NOMO-1 treated with DMSO at 0.1 percent for 48 hours (cell line): ENCODE results near the gene HINT1.
"Not testable (repeated sequence)": the region's sequence is repeated elsewhere in the genome, so short reads cannot be mapped to it uniquely, and the experiment has no call there.

Experiments used
- DNase-seq: peaks from one replicate; lab custom pipeline; 2025; ENCODE audit not compliant: unreplicated experiment; lab: John Stamatoyannopoulos, UW

The HINT1 gene

DNA sequence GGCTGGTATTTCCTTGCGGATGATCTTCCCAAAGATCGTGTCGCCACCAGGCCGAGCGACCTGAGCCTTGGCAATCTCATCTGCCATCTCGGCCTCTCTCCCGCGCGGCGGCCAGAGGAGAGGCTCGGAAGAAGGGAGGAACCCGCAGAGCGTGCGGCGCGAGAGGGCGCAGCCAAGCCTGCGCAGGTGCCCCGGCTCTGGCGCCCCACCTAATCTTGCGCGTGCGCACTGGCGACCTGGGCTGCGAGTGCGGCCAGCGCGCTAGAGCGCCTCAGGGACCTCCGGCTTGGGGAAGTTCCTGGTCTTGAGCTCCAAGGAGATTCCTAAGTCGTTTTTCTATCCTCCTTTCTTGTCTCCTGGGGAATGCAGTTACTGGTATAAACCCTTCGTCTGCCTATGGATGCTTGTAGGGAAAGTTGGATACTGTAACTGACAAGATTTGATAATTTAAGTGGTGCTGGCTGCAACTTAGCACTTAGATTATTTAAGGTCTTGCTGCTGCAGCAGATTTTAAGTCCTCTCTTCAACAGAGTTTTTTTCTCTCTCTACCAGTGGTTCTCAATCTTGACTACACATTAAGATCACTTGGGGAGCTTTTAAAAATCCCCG, at the start of gene HINT1:
TSS of gene HINT1 (minus strand) at position 138 of the 609 bp plus-strand sequence. CDS start at position 87, 51 bp downstream.
- DNase-seq = peak; percentile 90

DNA sequence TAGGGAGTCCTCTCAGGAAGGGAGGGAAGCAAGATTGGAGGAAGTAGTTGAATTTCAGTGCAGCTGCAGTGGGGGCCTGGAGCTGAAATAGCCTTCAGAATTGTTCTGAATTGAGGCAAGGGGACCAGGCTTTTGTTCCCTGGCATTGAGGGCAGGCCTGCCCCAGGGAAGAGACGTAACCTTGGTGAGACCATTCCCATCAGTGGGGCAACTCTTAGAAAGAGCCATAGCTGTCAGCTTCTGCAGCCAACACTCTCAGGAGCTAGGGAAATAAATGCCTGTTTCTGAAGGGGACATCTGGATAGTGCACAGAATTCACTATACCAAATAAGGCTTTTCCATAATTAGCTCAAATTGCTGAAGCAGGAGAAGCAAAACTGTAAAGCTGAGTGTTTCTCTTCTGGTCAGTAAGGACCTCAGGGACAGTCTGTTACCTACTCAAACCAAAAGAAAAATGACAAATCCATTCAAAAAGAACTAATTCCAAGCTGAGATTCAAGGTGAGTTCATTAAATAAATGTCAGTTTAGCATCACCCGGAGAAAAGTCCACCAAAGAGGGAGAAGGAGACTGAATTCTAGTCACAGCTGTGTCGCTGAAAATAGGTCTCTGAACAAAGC, 49.7 kb upstream of the HINT1 start:
- no peak for DNase-seq

DNA sequence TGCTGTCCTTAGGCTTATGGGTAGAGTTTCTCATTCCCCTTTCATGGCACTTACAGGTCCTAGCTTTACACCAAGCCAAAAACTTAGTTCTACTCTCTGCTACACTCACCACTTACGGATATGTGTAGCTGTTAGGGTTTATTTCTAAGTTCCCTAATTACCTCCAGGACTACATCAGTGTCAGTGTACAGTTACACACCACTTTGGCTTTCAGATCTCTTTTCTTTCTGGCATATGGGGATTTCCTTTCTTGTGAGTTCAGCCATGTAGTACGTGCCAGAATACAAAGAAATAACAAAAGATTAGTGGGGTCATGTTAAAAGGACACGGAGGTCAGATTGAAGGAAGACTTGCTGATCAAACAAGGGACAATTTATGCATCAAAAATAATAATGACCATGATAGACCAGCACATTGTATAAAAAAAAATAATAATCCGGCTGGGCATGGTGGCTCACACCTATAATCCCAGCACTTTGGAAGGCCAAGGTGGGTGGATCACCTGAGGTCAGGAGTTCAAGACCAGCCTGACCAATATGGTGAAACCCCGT, 47.5 kb upstream of the HINT1 start:
- peak; percentile 71 for DNase-seq

DNA sequence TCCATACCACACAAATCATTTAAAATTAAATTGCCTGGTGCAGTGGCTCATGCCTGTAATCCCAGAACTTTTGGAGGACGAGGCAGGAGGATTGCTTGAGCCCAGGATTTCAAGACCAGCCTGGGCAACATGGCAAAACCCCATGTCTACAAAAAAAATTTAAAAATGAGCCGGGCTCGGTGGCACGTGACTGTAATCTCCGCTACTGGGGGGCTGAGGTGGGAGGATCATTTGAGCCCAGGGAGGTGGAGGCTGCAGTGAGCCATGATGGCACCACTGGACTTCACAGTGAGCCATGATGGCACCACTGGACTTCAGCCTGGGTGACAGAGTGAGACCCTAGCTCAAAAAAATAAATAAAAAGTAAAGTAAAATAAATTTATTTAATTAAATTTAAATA, 46.6 kb upstream of the HINT1 start:
- no peak for DNase-seq

DNA sequence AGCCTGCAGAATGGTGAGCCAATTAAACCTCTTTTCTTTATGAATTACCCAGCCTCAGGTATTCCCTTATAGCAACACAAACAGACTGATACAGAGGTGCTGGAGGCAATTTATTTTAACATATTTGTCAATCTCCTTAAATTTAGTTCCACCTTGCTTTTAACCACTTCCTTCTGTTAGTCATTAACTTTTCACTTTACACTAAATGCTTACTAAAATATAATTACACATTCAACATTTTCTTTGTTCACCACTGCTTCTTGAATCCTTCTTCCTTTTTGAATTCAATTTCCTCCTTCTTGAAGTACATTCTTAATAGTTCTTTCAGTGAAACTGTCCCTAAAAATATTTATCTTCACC, 45.1 kb upstream of the HINT1 start:
- peak; percentile 57 for DNase-seq

DNA sequence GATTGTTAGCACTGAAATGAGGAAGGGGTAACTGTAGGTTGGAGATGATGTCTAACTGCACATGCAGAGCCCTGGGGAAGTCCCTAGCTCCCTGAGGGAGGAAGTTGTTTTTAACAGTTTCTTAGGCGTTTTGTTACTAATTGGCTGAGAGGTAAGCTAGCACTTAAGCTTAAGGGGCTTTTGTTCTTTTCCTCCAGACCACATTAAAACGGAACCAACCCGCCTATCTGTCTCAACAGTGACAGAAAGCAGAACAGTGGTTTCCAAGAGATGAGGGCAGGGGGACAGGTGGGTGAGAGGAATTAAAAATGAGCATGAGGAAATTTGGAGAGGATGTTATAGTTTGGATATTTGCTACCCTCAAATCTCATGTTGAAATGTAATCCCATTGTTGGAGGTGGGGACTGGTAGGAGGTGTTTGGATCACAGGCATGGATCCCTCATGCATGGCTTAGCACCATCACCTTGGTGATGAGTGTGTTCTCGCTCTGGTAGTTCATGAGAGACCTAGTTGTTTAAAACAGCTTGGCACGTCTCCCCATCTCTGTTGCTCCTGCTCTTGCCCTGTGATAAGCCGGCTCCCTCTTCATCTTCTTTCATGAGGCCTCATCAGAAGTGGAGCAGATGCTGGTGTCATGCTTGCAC, 44.6 kb upstream of the HINT1 start:
- DNase-seq = peak; percentile 99

DNA sequence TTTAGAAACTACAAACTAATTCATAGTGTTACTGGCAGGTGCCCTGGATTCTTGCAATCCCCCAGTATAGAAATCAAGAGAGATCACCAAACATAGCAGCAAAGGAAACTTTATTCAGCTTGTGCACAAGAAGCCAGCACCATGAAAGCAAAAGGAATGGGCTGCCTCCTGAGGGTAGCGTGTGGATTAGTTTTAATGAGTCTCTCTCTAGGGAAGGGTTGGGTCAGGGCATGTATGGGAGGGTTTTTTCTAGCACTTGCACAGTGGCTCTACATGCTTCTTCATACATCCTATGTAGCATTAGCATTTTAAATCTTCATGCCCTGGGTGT, 44.1 kb upstream of the HINT1 start:
- no peak for DNase-seq

DNA sequence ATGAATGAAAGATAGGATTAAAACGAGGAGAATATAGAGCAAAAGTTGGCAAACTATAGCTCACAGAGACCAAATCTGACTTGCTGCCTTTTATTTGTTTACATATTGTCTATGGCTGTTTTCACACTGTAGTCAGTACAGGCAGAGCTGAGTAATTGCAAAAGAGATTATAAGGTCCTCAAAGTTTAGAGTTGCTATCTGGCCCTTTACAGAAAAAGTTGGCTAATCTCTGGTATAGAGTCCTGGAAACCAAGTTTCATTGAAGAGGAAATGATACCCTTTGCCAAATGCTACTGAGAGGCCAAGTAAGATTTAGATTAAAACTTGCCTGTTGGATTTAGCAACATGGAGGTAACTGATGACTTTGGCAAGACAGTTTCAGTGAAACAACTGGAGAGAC, 41.7 kb upstream of the HINT1 start:
- peak; percentile 88 for DNase-seq

DNA sequence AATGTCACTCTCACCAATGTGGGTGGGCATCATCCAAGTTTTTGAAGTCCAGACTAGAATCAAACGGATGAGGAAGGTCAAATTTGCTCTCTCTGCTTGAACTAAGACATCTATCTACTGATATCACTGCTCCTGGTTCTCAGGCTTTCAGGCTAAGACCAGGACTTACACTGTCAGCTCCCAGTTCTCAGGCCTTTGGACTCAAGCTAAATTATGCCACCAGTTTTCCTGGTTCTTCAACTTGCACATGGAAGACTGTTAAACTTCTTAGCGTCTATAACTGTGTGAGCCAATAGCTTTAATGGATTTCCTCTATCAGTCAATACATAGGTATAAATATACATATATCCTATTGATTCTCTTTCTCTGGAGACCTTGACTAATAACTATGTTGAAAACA, 41.0 kb upstream of the HINT1 start:
- DNase-seq = no peak

DNA sequence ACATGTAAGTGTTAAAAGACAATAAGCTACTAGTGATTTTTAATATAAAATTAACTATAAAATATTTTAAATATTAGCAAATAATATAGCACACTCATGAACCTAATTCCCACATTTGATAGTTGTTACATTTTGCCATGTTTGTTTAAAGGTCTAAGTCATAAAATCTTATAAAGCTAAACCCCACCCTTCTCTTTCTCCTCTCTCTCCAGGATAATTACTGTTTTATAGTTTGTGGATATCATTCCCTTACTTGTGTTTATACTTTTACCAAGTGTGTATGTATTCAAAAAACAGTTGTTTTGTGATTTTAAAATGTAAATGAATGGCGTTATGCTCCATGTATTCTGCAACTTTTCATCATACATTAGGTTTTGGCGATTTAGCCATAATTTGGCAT, 39.9 kb upstream of the HINT1 start:
- no peak for DNase-seq

DNA sequence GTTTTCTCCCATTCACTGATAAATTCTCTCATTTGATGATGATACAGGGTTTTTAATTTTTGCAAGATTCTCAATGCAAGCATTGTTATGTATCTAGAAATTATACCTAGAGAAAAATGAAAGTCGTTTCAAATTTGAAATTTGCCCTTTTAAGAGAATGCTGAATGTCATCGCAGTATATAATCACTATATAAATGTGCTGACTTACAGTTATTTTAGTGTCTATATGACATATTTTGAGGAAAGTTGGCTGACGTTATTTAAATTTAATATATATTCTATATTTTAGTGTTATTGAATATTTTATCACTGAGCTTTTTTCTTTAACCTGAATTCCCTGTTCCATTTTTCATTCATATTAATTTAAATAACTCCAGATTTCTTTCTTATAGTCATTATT, 35.5 kb upstream of the HINT1 start:
- DNase-seq = no peak

DNA sequence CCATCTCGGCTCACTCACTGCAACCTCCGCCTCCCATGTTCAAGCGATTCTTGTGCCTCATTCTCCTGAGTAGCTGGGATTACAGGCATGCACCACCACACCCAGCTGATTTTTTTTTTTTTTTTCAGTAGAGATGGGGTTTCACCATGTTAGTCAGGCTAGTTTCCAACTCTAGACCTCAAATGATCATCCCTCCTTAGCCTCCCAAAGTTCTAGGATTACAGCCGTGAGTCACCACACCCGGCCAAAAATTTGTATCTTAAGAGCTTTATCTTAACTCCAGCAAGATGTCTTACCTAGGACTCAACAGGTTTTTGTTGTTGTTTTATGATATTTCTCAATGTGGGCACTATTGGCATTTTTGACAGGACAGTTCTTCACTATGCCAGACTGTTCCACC, 33.6 kb upstream of the HINT1 start:
- no peak for DNase-seq

DNA sequence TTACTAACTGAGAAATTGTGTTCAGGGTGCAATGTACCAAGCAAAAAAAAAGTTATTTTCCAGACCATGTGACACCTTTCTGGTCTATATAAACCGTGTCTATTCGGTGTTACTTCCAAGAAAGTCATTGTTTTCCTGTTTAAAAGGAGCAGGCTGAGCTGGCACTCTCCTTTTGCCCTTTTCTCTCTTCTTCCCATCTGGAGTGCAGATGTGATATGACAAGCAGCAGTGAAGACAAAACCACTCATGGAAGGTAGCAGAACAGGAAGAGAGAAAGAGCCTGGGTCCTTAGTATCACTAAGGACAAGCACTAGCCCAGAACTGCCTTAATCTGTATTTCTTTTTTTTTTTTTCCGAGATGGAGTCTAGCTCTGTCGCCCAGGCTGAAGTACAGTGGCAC, 31.3 kb upstream of the HINT1 start:
- DNase-seq = no peak

DNA sequence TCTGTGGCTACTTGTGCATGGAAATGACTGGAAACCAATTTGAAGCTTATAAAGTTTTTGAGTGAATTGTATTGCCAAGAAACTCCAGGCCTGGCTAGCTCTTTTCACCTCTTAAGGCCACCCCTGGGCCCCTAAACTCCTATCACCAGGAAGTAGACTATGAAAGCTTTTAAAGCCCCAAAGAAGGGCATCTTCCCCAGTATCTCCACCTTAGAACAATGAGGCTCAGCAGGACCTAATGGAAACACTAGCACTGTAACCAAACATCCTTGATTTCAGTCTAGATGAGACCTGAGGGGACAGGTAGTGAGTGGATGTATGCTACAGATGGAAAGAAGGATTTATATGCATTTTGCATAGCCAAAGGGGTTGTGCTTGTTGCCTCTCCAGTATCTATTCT, 30.6 kb upstream of the HINT1 start:
- no peak for DNase-seq

DNA sequence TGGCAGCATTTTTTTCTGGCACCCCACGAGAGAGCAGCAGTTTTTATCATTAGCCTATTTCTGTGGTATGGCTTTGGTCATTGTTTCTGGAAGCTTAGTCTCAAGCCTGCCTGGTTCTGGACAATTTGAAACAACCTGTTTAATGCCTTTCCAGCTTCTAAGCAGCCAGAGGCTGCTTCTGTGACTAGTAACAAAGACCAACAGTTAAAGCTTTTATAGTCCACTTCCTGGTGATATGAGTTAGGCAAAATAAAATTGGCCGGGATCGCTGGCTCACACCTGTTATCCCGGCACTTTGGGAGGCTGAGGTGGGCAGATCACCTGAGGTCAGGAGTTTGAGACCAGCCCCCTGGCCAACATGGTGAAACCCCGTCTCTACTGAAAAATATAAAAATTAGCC, 29.7 kb upstream of the HINT1 start:
- no peak for DNase-seq

DNA sequence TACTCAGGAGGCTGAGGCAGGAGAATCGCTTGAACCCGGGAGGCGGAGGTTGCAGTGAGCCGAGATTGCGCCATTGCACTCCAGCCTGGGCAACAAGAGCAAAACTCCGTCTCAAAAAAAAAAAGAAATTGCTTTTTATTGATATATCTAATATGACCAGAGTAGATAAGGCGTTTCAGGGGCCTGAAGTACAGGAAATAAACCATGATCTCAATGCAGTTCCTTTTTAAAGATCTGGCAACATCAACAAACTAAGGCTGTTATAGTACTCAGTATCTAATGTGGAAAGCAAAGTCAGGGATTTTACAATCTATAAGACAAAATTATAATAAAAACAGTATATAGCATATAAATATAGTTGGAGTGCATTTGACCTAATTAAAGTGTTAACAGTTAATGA, 28.8 kb upstream of the HINT1 start:
- not testable (repeated sequence) for DNase-seq

DNA sequence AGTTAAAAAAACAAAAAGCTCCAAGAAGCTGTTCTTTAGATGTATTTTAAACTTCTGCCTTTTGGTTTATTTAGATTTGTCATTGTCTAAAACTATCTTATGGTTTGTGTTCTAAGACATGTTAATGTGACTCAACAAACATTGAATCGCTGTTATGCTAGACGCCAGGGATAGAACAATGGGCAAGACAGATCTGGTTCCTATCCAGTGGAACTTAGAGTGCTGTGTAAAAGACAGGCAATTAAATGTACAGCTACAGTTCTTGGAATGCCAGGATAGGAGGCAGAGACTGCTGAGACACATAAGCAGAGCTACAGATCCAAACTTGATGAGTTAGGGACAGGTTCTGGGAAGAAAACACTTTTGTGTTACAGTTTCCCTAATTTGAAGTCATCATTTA, 28.1 kb upstream of the HINT1 start:
- no peak for DNase-seq

DNA sequence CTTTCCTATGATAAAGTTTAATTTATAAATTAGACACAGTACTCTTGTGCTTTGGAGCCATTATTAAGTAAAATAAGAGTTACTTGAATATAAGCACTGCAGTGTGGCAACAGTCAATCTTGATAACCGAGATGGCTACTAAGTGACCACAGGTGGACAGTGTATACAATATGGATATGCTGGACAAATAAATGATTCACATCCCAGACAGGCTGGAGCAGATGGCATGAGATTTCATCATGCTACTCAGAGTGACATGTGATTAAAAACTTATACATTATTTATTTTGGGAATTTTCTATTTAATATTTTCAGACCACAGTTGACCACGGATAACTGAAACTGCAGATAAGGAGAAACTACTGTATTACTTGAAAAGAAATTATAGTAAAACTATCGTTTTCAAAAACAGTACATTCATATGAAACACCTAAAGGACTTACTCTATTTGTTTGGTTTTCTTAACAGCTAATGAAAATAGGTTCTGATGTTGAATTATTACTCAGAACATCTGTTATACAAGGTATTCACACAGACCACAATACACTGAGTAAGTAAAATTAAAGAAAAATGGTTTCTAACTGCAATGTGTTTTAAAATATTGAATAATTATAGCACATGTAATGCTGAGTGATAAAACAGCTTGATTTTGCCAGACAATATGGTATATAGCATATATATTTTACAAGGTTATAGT, 21.7 kb upstream of the HINT1 start:
- DNase-seq = no peak

DNA sequence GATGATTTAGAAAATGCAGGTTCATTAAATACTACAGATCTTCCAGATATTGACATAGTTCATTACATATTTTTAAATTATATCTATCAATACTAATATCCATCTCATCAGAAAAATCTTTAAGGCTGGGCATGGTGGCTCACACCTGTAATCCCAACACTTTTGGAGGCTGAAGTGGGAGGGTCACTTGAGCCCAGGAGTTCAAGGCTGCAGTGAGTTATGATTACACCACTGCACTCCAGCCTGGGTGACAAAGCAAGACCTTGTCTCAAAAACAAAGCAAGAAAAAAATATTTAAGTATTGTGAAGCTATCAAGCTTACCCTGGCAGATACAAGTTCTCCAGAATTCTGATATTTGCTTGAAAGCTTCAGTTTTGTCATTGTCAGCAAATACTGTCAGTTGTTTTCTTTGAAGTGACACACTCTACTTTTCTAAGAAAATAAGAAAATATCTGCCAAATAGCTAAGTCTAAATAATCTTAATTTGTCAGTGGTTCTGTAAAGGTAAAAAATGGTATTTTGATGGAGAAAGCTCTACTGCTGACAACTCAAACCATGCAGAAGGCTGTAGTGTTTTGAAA, 20.6 kb upstream of the HINT1 start:
- no peak for DNase-seq

DNA sequence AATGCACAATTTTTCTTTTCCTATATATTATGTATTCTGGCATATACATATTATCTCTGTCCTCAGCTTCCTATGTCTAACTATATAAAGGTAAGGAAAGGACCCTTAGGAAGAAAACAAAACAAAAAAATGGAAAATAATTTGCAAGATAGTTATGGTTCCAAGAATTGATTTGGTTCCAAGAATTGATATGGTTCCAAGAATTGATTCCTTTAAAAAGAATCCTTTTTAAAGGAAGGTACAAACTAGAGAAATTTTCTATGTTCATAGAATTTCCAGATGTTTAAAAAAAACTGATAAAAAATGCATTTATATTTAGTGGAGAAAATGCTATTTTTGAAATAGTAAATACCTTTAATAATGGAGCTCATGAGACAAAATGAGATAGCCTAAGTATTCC, 17.8 kb upstream of the HINT1 start:
- DNase-seq = no peak

DNA sequence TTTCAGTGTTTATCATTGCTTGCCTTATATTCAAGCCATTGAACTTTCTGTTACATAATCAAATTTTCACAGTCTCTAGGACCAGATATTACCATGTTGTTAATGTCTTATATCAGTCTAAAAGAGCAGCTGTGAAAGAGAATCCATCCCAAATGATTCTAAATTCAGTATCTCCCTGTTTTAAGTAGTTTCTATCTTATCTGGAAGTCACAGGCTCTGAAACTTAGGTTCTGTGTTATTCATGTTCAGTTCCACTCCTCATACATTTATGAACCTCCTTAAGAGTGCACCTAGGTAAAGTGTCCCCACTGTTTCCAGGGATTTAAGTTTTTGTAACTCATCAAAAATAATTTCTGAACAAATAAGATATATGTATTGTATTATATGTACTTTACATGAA, 15.4 kb upstream of the HINT1 start:
- DNase-seq = no peak
